ENCODE data around the gene CAPN10.

CAPN10 gene

DNA sequence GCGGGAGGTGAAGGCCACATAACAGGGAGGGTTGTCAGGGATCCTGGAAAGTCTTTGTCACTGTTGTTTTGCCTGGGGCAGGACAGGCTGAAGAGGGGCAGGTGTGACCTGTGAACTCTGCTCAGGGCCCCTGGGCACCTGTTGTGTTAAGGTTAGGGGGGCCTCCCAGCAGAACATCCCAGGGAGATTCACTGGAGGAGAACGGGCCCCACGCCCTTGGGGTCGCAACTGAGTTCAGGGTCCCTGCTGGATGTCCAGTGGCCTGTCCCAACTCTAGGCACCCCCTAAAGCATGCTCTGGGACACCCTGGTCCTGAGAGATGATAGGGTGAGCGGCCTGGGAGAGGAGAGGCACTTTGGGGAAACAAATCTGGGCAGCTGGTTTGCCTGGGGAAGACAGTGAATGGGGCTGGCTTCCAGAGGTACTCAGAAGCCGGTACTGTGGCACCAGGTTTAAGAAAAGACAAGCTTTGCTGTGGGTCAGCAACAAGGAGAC lies 61.7 kb downstream of the CAPN10 start:
- TF ChIP-seq, protein P1, sequence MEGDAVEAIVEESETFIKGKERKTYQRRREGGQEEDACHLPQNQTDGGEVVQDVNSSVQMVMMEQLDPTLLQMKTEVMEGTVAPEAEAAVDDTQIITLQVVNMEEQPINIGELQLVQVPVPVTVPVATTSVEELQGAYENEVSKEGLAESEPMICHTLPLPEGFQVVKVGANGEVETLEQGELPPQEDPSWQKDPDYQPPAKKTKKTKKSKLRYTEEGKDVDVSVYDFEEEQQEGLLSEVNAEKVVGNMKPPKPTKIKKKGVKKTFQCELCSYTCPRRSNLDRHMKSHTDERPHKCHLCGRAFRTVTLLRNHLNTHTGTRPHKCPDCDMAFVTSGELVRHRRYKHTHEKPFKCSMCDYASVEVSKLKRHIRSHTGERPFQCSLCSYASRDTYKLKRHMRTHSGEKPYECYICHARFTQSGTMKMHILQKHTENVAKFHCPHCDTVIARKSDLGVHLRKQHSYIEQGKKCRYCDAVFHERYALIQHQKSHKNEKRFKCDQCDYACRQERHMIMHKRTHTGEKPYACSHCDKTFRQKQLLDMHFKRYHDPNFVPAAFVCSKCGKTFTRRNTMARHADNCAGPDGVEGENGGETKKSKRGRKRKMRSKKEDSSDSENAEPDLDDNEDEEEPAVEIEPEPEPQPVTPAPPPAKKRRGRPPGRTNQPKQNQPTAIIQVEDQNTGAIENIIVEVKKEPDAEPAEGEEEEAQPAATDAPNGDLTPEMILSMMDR (conservative IDR thresholded peaks at IDR 0.05; ENCODE audit: low read depth, low read length), result no peak
- DNase-seq (ENCODE audit: low read depth), result no peak
- H3K4me3 ChIP-seq (ENCODE audit: low read depth, low read length), result no peak overlapping the region

All from choroid plexus epithelial cell (primary cell).